Measurements from ENCODE around the gene DNALI1. TPM values are rescaled to one million over a fixed set of nuclear protein-coding genes. Genes with fewer than 3 reads are reported as not detected.
A peak's percentile ranks its signal among the peaks of the same experiment; 100 is the strongest.
"Not testable (repeated sequence)": the region's sequence is repeated elsewhere in the genome, so short reads cannot be mapped to it uniquely, and the experiment has no call there.

Gene DNALI1
- total RNA-seq, 1 experiment from 2014 or later: 2.5 TPM

- in situ Hi-C loops (cut with HindIII; ENCODE audit: low pct_unique_long_range_greater_than_20kb, low sequenced_read_pairs): no loop called here
- DNase-seq (ENCODE audit: low read depth): no peak
Measured at GRCh38 chr1:37549341-37549740, 7.4 kb upstream of the DNALI1 start.

- in situ Hi-C loops (cut with HindIII; ENCODE audit: low pct_unique_long_range_greater_than_20kb, low sequenced_read_pairs): no loop called here
- no peak for DNase-seq (ENCODE audit: low read depth)
Measured at GRCh38 chr1:37553598-37553926, 3.2 kb upstream of the DNALI1 start.

GRCh38 chr1:37553927-37554808, 2.6 kb upstream of the DNALI1 start, which contains the start of gene SNIP1:
SNIP1 (minus strand) TSS chr1:37554293; CDS start chr1:37554229, 64 bp downstream.
- in situ Hi-C loops (cut with HindIII; ENCODE audit: low pct_unique_long_range_greater_than_20kb, low sequenced_read_pairs): no loop called here
- peak; percentile 81 for DNase-seq (ENCODE audit: low read depth)

GRCh38 chr1:37557402-37557801, 662 bp downstream of the DNALI1 start:
- no peak for DNase-seq (ENCODE audit: low read depth)
- in situ Hi-C loops (cut with HindIII; ENCODE audit: low pct_unique_long_range_greater_than_20kb, low sequenced_read_pairs): no loop called here

GRCh38 chr1:37558411-37558810, 1.7 kb downstream of the DNALI1 start:
- in situ Hi-C loops (cut with HindIII; ENCODE audit: low pct_unique_long_range_greater_than_20kb, low sequenced_read_pairs): no loop called here
- no peak for DNase-seq (ENCODE audit: low read depth)

GRCh38 chr1:37559080-37559479, 2.3 kb downstream of the DNALI1 start:
- in situ Hi-C loops (cut with HindIII; ENCODE audit: low pct_unique_long_range_greater_than_20kb, low sequenced_read_pairs): no loop called here
- DNase-seq (ENCODE audit: low read depth): no peak

GRCh38 chr1:37559957-37560379, 3.2 kb downstream of the DNALI1 start:
- in situ Hi-C loops (cut with HindIII; ENCODE audit: low pct_unique_long_range_greater_than_20kb, low sequenced_read_pairs); DNase-seq (ENCODE audit: low read depth): not testable (repeated sequence)

GRCh38 chr1:37560401-37561132, 3.8 kb downstream of the DNALI1 start:
- in situ Hi-C loops (cut with HindIII; ENCODE audit: low pct_unique_long_range_greater_than_20kb, low sequenced_read_pairs): no loop called here
- DNase-seq (ENCODE audit: low read depth): no peak

GRCh38 chr1:37561133-37562132, 4.7 kb downstream of the DNALI1 start:
- no peak for DNase-seq (ENCODE audit: low read depth)
- in situ Hi-C loops (cut with HindIII; ENCODE audit: low pct_unique_long_range_greater_than_20kb, low sequenced_read_pairs): no loop called here

GRCh38 chr1:37562984-37563383, 6.2 kb downstream of the DNALI1 start:
- in situ Hi-C loops (cut with HindIII; ENCODE audit: low pct_unique_long_range_greater_than_20kb, low sequenced_read_pairs): no loop called here
- no peak for DNase-seq (ENCODE audit: low read depth)

GRCh38 chr1:37564892-37565291, 8.2 kb downstream of the DNALI1 start:
- in situ Hi-C loops (cut with HindIII; ENCODE audit: low pct_unique_long_range_greater_than_20kb, low sequenced_read_pairs): no loop called here
- DNase-seq (ENCODE audit: low read depth): no peak

GRCh38 chr1:37567023-37567422, 10.3 kb downstream of the DNALI1 start:
- no peak for DNase-seq (ENCODE audit: low read depth)
- in situ Hi-C loops (cut with HindIII; ENCODE audit: low pct_unique_long_range_greater_than_20kb, low sequenced_read_pairs): no loop called here

GRCh38 chr1:37570528-37571334, 14.0 kb downstream of the DNALI1 start:
- no peak for DNase-seq (ENCODE audit: low read depth)
- in situ Hi-C loops (cut with HindIII; ENCODE audit: low pct_unique_long_range_greater_than_20kb, low sequenced_read_pairs): no loop called here

GRCh38 chr1:37574834-37575480, 18.2 kb downstream of the DNALI1 start:
- DNase-seq (ENCODE audit: low read depth): no peak
- in situ Hi-C loops (cut with HindIII; ENCODE audit: low pct_unique_long_range_greater_than_20kb, low sequenced_read_pairs): no loop called here

- DNase-seq (ENCODE audit: low read depth): no peak
- in situ Hi-C loops (cut with HindIII; ENCODE audit: low pct_unique_long_range_greater_than_20kb, low sequenced_read_pairs): no loop called here
Measured at GRCh38 chr1:37575692-37576091, 19.0 kb downstream of the DNALI1 start.

GRCh38 chr1:37584544-37584943, 27.8 kb downstream of the DNALI1 start:
- DNase-seq (ENCODE audit: low read depth); in situ Hi-C loops (cut with HindIII; ENCODE audit: low pct_unique_long_range_greater_than_20kb, low sequenced_read_pairs): not testable (repeated sequence)

GRCh38 chr1:37588939-37589338, 32.2 kb downstream of the DNALI1 start:
- in situ Hi-C loops (cut with HindIII; ENCODE audit: low pct_unique_long_range_greater_than_20kb, low sequenced_read_pairs): no loop called here
- no peak for DNase-seq (ENCODE audit: low read depth)

All from Caki2 (cell line).